CD4-positive, CD25-positive, alpha-beta regulatory T cell (primary cell): ENCODE data around the gene MAP3K10. TPM values are rescaled to one million over a fixed set of nuclear protein-coding genes. Genes with fewer than 3 reads are reported as not detected.
A peak's percentile ranks its signal among the peaks of the same experiment; 100 is the strongest.

Experiments
- ATAC-seq, 2 donors: fragments of 150-1000 bp; cut with Tn5 transposase; one replicate each; pipeline ENCODE4 v1.10.0; 2021; ENCODE audit warnings: low read depth in 2 of 2, moderate number of reproducible peaks in 2 of 2, moderate library complexity in 1 of 2
- DNase-seq, 3 donors: peaks; one replicate each; pipeline versions ENCODE4 v3.0.0 to v3.0.0-alpha.2; 2012 to 2022; ENCODE audit warnings: mixed read lengths in 1 of 3
- H3K27ac ChIP-seq: one replicate; pipeline ENCODE4 v1.7.0; 2013; ENCODE audit warnings: mild to moderate bottlenecking, low read length; ENCODE audit not compliant: insufficient read depth, poor library complexity, severe bottlenecking
- H3K27me3 ChIP-seq: one replicate; pipeline ENCODE4 v1.7.0; 2013; ENCODE audit warnings: low read length; ENCODE audit not compliant: control insufficient read depth, insufficient read depth
- H3K36me3 ChIP-seq: one replicate; pipeline ENCODE4 v1.7.0; 2013; ENCODE audit warnings: mild to moderate bottlenecking, low read length, moderate library complexity; ENCODE audit not compliant: control insufficient read depth, insufficient read depth
- H3K4me1 ChIP-seq: 2 replicates; pipeline ENCODE4 v1.7.0; 2013; ENCODE audit warnings: mild to moderate bottlenecking, low read length; ENCODE audit not compliant: insufficient read depth, control insufficient read depth, poor library complexity, severe bottlenecking
- H3K4me3 ChIP-seq: one replicate; pipeline ENCODE4 v1.7.0; 2013; ENCODE audit warnings: low read depth, mild to moderate bottlenecking, low read length, moderate library complexity
- H3K9me3 ChIP-seq, 2 experiments: 1 replicate in 1 of 2; 2 replicates in 1 of 2; pipeline ENCODE4 v1.7.0; 2013; ENCODE audit warnings: low read length in 2 of 2, mild to moderate bottlenecking in 1 of 2, moderate library complexity in 1 of 2; ENCODE audit not compliant: control insufficient read depth in 2 of 2
- H3K27ac Mint-ChIP-seq, 3 donors: one replicate each; pipeline ENCODE4 v1.8.0; 2020 to 2022; ENCODE audit warnings: mild to moderate bottlenecking in 3 of 3, mixed read lengths in 3 of 3, moderate library complexity in 2 of 3
- H3K27me3 Mint-ChIP-seq: one replicate; pipeline ENCODE4 v1.8.0; 2022; ENCODE audit warnings: mild to moderate bottlenecking, mixed read lengths
- H3K36me3 Mint-ChIP-seq: one replicate; pipeline ENCODE4 v1.8.0; 2020; ENCODE audit warnings: mixed read lengths
- H3K4me1 Mint-ChIP-seq, 4 donors: one replicate each; pipeline ENCODE4 v1.8.0; 2020 to 2022; ENCODE audit warnings: mixed read lengths in 4 of 4, mild to moderate bottlenecking in 1 of 4
- H3K4me3 Mint-ChIP-seq, 4 donors: one replicate each; pipeline ENCODE4 v1.8.0; 2020 to 2022; ENCODE audit warnings: mild to moderate bottlenecking in 4 of 4, mixed read lengths in 4 of 4, moderate library complexity in 3 of 4
- H3K9me3 Mint-ChIP-seq, 7 donors: one replicate each; pipeline ENCODE4 v1.8.0; 2020 to 2022; ENCODE audit warnings: mixed read lengths in 7 of 7, mild to moderate bottlenecking in 3 of 7, moderate library complexity in 2 of 7
- polyA plus RNA-seq, 4 donors: library from polyadenylated mRNA; unstranded; fragments of 300-500 nt; fragmentation: Illumina TruSeq; gene quantifications; one replicate each; pipeline ENCODE4 v1.2.3, GENCODE V29; 2021
- total RNA-seq: library from RNA; stranded (reverse); gene quantifications from one replicate; pipeline ENCODE4 v1.2.3, GENCODE V29; 2022

The MAP3K10 gene
- total and polyA plus RNA-seq, 5 donors from 2014 or later, result 0.14 to 25.8 (median 0.65) TPM

GRCh38 chr19:40261631-40262030, 70.4 kb downstream of the MAP3K10 start:
- Histone ChIP-seq H3K4me3 (no peak overlapping the region), H3K27me3 (no peaks in the 10 kb centered on the region), H3K27ac (no peak overlapping the region), H3K9me3 (no peaks in the 10 kb centered on the region), H3K4me1 (no peaks in the 10 kb centered on the region), H3K36me3 (peaks cover 30% of the 10 kb centered on the region)
- no peak overlapping the region for H3K27ac Mint-ChIP-seq
- DNase-seq, result no peak
- peaks cover 23% of the 10 kb centered on the region for H3K36me3 Mint-ChIP-seq
- H3K27me3 Mint-ChIP-seq, result no peaks in the 10 kb centered on the region
- H3K4me1 Mint-ChIP-seq, result peaks cover 0 to 42% (median 27%) of the 10 kb centered on the region in 4 donors
- no peak overlapping the region for H3K4me3 Mint-ChIP-seq
- H3K9me3 Mint-ChIP-seq, result no peaks in the 10 kb centered on the region
- no peak for ATAC-seq

GRCh38 chr19:40262422-40262821, 71.2 kb downstream of the MAP3K10 start:
- Mint-ChIP-seq H3K9me3 (no peaks in the 10 kb centered on the region), H3K27me3 (no peaks in the 10 kb centered on the region), H3K27ac (peak overlapping the region in 1 of 3 donors; percentile 63), H3K4me3 (no peak overlapping the region), H3K36me3 (peaks cover 25% of the 10 kb centered on the region), H3K4me1 (peaks cover 0 to 48% (median 29%) of the 10 kb centered on the region in 4 donors)
- no peaks in the 10 kb centered on the region for H3K9me3 ChIP-seq
- no peak for ATAC-seq
- no peak overlapping the region for H3K27ac ChIP-seq
- H3K36me3 ChIP-seq, result peaks cover 30% of the 10 kb centered on the region
- no peak for DNase-seq
- H3K4me3 ChIP-seq, result no peak overlapping the region
- no peaks in the 10 kb centered on the region for H3K4me1 ChIP-seq
- H3K27me3 ChIP-seq, result no peaks in the 10 kb centered on the region

GRCh38 chr19:40263440-40264313, 72.5 kb downstream of the MAP3K10 start:
- Mint-ChIP-seq H3K9me3 (no peaks in the 10 kb centered on the region), H3K27me3 (no peaks in the 10 kb centered on the region), H3K4me3 (peak overlapping the region in 1 of 4 donors; percentile 10), H3K27ac (no peak overlapping the region), H3K4me1 (peaks cover 0 to 54% (median 29%) of the 10 kb centered on the region in 4 donors), H3K36me3 (peaks cover 28% of the 10 kb centered on the region)
- H3K4me1 ChIP-seq, result no peaks in the 10 kb centered on the region
- no peak overlapping the region for H3K27ac ChIP-seq
- ATAC-seq (no peak), DNase-seq (no peak)
- no peaks in the 10 kb centered on the region for H3K9me3 ChIP-seq
- no peaks in the 10 kb centered on the region for H3K27me3 ChIP-seq
- H3K36me3 ChIP-seq, result peaks cover 32% of the 10 kb centered on the region
- no peak overlapping the region for H3K4me3 ChIP-seq

GRCh38 chr19:40264314-40265054, 73.3 kb downstream of the MAP3K10 start:
- H3K36me3 Mint-ChIP-seq, result peaks cover 33% of the 10 kb centered on the region
- peaks cover 0 to 56% (median 27%) of the 10 kb centered on the region in 4 donors for H3K4me1 Mint-ChIP-seq
- H3K27ac ChIP-seq, result no peak overlapping the region
- H3K4me3 Mint-ChIP-seq, result no peak overlapping the region
- no peaks in the 10 kb centered on the region for H3K9me3 ChIP-seq
- no peaks in the 10 kb centered on the region for H3K27me3 ChIP-seq
- H3K9me3 Mint-ChIP-seq, result no peaks in the 10 kb centered on the region
- DNase-seq, result no peak
- no peaks in the 10 kb centered on the region for H3K27me3 Mint-ChIP-seq
- ATAC-seq, result no peak
- H3K4me3 ChIP-seq, result no peak overlapping the region
- peaks cover 32% of the 10 kb centered on the region for H3K36me3 ChIP-seq
- H3K27ac Mint-ChIP-seq, result peak overlapping the region in 1 of 3 donors; percentile 36
- no peaks in the 10 kb centered on the region for H3K4me1 ChIP-seq

Other genes starting within 250 kb of the MAP3K10 start
- gene PSMC4, start 220.3 kb upstream of the MAP3K10 start, total RNA-seq, result 105 TPM
- 100 to 1,000 TPM in 2 of 4 donors, 10 to 100 TPM in 2; 89.9 to 122 (median 101) TPM for gene PSMC4, start 220.3 kb upstream of the MAP3K10 start, polyA plus RNA-seq
- gene ZNF546, start 194.4 kb upstream of the MAP3K10 start, total RNA-seq, result 2.3 TPM
- gene ZNF546, start 194.4 kb upstream of the MAP3K10 start, polyA plus RNA-seq, result 1 to 10 TPM; 4.8 to 5.8 (median 5.4) TPM
- 10.7 TPM for gene ZNF780B, start 135.2 kb upstream of the MAP3K10 start, total RNA-seq
- 10 to 100 TPM in 1 of 4 donors, 1 to 10 TPM in 3; 6.4 to 15.5 (median 7.1) TPM for gene ZNF780B, start 135.2 kb upstream of the MAP3K10 start, polyA plus RNA-seq
- gene ZNF780A, start 100.5 kb upstream of the MAP3K10 start, total RNA-seq, result 10.4 TPM
- gene ZNF780A, start 100.5 kb upstream of the MAP3K10 start, polyA plus RNA-seq, result 10 to 100 TPM; 10.9 to 19.1 (median 13.4) TPM
- gene TTC9B, start 27.0 kb downstream of the MAP3K10 start, total RNA-seq, result not detected
- gene TTC9B, start 27.0 kb downstream of the MAP3K10 start, polyA plus RNA-seq, result not detected
- gene CCNP, start 35.3 kb downstream of the MAP3K10 start, total RNA-seq, result 1.2 TPM
- gene CCNP, start 35.3 kb downstream of the MAP3K10 start, polyA plus RNA-seq, result under 1 TPM in 1 of 4 donors, not detected in 3; 0.13 TPM
- 193 TPM for gene AKT2, start 93.9 kb downstream of the MAP3K10 start, total RNA-seq
- 10 to 100 TPM; 16.4 to 26.2 (median 24.8) TPM for gene AKT2, start 93.9 kb downstream of the MAP3K10 start, polyA plus RNA-seq
- gene C19orf47, start 157.0 kb downstream of the MAP3K10 start, total RNA-seq, result 12.4 TPM
- 1 to 10 TPM; 5.9 to 8.3 (median 6.7) TPM for gene C19orf47, start 157.0 kb downstream of the MAP3K10 start, polyA plus RNA-seq
- gene PLD3, start 157.3 kb downstream of the MAP3K10 start, total RNA-seq, result 73.7 TPM
- gene PLD3, start 157.3 kb downstream of the MAP3K10 start, polyA plus RNA-seq, result 10 to 100 TPM; 49.2 to 60.8 (median 50.0) TPM
- gene HIPK4, start 198.8 kb downstream of the MAP3K10 start, total RNA-seq, result not detected
- not detected for gene HIPK4, start 198.8 kb downstream of the MAP3K10 start, polyA plus RNA-seq
- gene PRX, start 222.0 kb downstream of the MAP3K10 start, total RNA-seq, result 1.3 TPM
- gene PRX, start 222.0 kb downstream of the MAP3K10 start, polyA plus RNA-seq, result under 1 TPM in 3 of 4 donors, not detected in 1; 0.08 to 0.55 (median 0.22) TPM
- gene SERTAD1, start 234.6 kb downstream of the MAP3K10 start, total RNA-seq, result 17.0 TPM
- gene SERTAD1, start 234.6 kb downstream of the MAP3K10 start, polyA plus RNA-seq, result 1 to 10 TPM; 5.5 to 8.5 (median 5.9) TPM